Left kidney (tissue), 8 donors: ENCODE measurements around the gene DPY19L1. TPM values are rescaled to one million over a fixed set of nuclear protein-coding genes. Genes with fewer than 3 reads are reported as not detected.
"Not testable (repeated sequence)": the region's sequence is repeated elsewhere in the genome, so short reads cannot be mapped to it uniquely, and the experiment has no call there.

Experiments used
- DNase-seq: peaks from one replicate; pipeline ENCODE4 v3.0.0-alpha.2; 2013
- long read RNA-seq, 8 donors: transcript quantifications; one replicate each; lab custom pipeline, GENCODE V29; 2026
- polyA plus RNA-seq: library from polyadenylated mRNA; unstranded; fragments of 120-200 nt; gene quantifications from one replicate; pipeline ENCODE4 v1.2.1, GENCODE V29; 2013; ENCODE audit not compliant: insufficient read length

The DPY19L1 gene
- 37.3 TPM for polyA plus RNA-seq
- long read RNA-seq, donor 1, full-length matches to known transcripts: 6 of 6 reads
- long read RNA-seq, donor 1, partial matches to known transcripts: 0 of 6 reads
- long read RNA-seq, donor 1, other reads (novel, unspliced or antisense): 0 of 6 reads
- long read RNA-seq, donor 2, full-length matches to known transcripts: 2 of 2 reads
- long read RNA-seq, donor 2, partial matches to known transcripts: 0 of 2 reads
- long read RNA-seq, donor 2, other reads (novel, unspliced or antisense): 0 of 2 reads
- long read RNA-seq, donor 3, full-length matches to known transcripts: 1 of 1 reads
- long read RNA-seq, donor 3, partial matches to known transcripts: 0 of 1 reads
- long read RNA-seq, donor 3, other reads (novel, unspliced or antisense): 0 of 1 reads
- long read RNA-seq, donor 4: 0 reads
- long read RNA-seq, donor 5, full-length matches to known transcripts: 3 of 3 reads
- long read RNA-seq, donor 5, partial matches to known transcripts: 0 of 3 reads
- long read RNA-seq, donor 5, other reads (novel, unspliced or antisense): 0 of 3 reads
- long read RNA-seq, donor 6, full-length matches to known transcripts: 2 of 2 reads
- long read RNA-seq, donor 6, partial matches to known transcripts: 0 of 2 reads
- long read RNA-seq, donor 6, other reads (novel, unspliced or antisense): 0 of 2 reads
- long read RNA-seq, donor 7, full-length matches to known transcripts: 3 of 3 reads
- long read RNA-seq, donor 7, partial matches to known transcripts: 0 of 3 reads
- long read RNA-seq, donor 7, other reads (novel, unspliced or antisense): 0 of 3 reads
- long read RNA-seq, donor 8, full-length matches to known transcripts: 3 of 3 reads
- long read RNA-seq, donor 8, partial matches to known transcripts: 0 of 3 reads
- long read RNA-seq, donor 8, other reads (novel, unspliced or antisense): 0 of 3 reads

DNA sequence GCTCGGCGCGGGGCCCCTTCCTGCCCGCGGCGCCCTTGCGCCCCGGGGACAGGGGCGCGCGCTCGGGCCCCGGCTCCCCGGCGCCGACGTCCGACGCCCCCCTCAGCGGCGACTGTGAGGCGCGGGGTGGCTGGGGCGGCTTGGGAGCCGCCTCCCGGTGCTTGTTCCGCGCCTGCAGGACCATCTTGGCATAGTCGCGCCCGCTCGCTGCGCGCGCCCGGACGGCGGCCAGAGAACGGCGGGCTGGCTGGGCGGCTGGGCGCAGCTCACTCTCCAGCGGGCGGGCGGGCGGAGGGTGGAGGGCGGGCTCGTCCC is at the start of gene DPY19L1:
DPY19L1 (minus strand) TSS at position 275 of the 315 bp plus-strand sequence; CDS start at position 184, 91 bp downstream.
- no peak for DNase-seq

DNA sequence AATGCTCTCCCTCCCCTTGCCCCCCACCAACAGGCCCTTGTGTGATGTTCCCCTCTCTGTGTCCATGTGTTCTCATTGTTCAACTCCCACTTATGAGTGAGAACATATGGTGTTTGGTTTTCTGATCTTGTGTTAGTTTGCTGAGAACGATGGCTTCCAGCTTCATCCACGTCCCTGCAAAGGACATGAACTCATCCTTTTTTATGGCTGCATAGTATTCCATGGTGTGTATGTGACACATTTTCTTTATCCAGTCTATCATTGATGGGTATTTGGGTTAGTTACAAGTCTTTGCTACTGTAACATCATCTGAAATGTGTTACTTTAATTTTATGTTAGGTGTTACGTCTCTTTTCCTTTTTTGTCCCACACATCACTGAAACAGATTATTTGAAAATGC is 42.2 kb upstream of the DPY19L1 start:
- not testable (repeated sequence) for DNase-seq

DNA sequence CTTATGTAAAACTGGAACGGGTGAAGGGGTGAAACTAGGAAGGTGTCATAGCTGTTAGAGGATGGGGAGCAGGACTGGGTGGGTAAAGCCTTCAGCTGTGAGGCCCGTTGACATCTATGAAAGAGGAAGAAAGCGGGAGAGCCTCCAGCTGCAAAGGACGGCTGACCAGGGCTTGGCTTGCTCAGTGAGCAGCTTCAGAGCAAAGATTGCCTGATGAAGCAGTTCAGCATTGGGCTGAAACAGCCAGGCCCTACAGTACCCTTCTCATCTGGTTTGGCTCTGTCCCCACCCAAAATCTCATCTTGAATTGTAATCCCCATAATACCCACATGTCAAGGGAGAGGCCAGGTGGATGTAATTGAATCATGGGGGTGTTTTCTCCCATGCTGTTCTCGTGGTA is 36.7 kb upstream of the DPY19L1 start:
- DNase-seq: not testable (repeated sequence)

DNA sequence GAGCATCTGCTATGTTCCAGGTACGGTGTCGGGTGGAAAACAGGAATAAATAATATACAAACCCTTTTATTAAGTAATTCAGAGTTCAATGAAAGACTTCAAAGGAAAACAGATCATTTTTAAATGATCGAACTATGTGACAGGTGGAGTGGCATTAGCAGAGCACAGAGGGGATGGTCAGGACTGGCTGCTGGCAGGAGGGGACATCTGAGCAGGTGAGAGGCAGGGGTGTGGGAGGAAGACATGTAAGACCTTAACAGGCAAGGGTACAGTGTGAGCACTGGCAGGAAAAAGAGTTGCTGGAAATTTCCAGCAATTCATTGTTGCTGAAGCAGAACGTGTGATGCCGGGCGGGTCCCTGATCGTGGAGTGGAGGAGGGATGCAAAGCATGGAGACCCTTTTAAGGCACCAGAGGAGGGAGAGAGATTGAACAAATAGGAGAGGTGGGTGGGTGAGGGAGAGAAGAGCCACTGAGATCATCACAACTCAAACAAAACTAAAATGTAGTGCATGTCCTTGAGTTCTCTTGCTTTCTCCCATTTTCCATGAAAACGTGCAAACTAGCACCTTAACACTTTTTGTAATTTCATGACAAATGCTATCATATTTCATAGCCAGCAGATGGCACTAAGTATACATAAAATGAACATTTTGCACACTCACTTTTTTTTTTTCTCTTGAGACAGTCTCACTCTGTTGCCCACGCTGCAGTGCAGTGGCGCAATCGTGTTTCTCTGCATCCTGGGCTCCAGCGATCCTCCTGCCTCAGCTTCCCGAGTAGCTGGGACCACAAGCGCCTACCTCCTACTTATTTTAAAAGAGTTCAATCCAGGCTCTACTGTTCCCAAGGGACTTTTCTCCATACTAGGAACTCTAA is 35.9 kb upstream of the DPY19L1 start:
- not testable (repeated sequence) for DNase-seq

DNA sequence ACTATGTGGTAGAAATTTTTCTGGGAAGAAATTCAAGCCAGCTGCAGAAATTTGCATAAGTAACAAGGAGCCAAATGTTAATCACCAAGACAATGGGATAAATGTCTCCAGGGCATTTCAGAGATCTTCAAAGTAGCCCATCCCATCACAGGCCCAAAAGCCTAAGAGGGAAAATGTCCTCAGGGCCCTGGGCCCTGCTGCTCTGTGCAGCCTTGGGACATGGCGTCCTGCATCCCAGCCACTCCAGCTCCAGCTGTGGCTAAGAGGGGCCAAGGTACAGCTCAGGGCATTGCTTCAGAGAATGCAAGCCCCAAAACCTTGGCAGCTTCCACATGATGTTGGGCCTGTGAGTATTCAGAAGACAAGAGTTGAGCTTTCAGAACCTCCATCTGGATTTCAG is 31.8 kb upstream of the DPY19L1 start:
- DNase-seq: not testable (repeated sequence)

DNA sequence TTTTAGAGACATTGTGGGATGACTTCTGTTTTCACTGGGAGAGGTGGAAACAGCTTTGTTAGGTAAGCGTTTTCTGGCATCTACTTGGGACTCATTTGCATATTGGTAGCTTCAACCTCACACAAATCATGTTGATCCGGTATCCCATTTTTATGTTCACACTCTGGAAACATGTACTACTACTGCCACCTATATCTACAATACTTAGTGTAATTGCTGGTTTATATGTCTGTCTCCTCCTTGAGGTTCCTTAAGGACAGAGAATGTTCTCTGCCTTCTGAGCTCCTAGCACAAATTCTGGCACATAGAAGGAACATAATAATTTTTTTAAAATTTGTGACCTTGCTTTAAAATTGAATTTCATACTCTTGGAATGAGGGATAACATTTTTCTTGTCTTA is 28.1 kb upstream of the DPY19L1 start:
- DNase-seq: not testable (repeated sequence)

DNA sequence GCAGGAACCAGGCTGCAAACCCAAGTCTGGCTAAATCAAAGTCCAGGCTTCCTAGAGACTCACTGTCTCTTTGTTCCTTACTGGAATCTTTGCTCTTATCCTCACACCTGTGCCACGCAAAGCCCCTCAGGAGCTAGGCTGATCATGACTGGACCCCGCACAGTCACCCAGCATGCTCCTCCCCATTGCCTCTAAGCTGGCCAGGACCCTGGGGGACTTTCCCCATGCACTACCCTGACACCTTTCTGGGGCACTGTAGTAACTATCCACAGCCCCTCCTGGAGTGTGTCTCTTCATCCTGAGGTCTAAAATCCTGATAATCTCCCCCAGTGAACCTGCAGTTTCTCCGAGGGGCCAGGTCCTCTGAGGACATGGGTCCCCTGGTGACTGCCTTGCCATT is 21.3 kb upstream of the DPY19L1 start:
- DNase-seq: not testable (repeated sequence)

DNA sequence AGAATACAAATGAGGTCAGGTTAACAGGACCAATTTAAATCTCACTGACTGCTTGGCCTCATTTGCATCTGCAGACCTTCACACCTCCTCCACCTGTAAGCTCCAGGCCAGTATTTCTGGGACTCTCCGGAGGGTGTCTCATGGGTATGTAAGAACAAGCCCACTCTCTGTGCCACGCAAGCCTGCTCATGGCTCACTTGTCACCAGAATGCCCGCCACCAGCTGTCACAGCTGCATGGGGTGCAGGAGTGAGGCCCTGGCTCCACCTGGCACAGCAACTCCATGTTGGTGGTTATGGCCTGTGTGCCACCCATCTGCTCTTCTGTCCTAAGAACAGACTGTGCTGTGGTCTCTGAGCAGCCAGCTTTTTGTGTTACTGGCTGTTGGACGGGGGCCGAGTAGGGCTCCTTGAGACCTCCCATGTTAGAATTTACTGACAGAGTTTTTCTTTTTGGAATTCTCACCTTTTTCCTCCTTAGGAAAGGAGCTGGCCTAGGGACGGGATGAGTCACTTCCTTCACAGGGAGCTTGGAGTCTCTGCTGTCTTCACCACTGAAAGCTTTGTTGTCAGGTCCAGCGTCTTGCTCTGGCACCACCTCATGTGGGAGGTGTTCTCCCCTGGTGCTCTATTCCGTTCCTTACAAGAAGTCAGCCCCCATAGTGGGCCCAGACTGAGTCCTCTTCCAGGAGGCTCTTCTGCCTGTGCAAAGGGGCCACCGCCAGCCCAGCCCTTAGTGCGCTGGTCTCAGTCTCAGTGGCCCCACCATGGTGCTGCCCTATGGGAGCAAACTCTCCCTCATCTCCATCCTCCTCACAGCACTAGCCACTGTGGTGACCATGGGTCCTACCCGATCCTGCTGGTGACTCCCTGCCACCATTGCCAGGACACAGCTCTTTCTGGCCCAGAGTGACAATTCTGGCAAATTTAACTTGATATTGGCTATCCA is 20.5 kb upstream of the DPY19L1 start:
- DNase-seq: not testable (repeated sequence)

DNA sequence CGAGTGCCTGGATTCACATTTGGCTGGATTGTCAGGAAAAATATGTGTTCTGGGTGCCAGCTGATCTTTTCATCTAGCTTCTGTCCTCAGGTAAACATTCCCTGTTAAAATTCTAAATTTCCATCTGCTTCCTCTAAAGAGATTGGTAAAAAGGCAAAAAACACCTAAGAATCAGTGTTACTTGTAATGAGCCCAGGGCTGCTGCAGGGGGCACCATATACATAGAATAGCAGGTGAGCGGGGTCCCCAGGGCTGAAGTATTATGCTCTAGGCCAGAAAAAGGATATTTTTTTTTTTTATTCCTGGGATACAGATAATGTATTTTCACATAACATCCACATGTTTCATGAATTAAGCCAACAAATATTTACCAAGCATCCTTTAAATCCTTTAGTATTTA is 18.4 kb upstream of the DPY19L1 start:
- not testable (repeated sequence) for DNase-seq

DNA sequence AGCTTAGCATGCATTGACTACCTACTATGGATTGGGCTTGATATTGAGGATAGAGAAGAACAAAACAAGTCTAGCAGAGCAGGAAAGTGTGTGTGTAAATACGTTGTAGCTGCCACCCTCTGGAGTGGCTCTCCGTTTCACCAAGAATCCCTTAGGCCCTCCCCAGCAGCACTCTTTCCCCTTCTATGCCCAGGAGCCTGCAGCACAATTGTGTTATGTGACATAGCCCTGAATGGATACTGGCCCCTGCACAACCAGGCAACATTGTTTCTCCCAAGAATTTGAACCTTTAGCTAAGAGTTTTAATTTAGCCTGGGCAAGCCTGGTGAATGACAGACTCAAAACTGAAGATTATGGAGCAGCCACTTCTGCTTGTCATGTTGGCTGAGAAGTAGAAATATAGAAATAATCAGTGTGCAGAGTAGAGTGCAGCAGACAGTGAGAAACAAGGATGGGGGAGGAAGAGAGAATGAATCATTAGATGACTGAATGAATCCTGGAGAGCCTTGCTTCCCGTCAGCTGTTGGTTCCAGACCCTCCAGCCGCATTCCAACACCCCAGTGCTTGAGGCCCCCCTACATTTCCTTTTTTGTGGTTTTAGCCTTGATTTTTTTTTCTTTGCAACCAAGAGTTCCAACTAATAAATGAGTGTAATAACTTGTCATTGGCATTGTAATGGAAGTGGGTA is 16.3 kb upstream of the DPY19L1 start:
- not testable (repeated sequence) for DNase-seq

DNA sequence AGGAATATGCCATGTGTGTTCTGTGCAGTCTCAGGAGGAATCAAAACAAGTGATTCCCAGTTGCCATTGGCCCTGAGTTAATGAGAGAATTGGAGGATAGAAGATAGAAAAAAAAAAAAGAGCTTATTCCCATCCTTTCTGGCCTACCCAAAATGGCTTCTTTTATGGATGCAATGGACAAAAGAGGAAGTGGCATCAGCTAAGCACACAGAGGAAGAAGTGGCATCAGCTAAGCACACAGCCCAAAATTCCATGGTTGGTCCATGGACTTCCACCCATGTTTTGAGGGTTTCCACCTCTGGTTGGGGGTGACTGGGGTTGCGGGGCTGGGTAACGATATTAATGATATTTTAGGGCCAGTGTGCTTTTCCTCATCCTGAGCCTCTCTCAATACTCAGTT is 11.1 kb upstream of the DPY19L1 start:
- not testable (repeated sequence) for DNase-seq

DNA sequence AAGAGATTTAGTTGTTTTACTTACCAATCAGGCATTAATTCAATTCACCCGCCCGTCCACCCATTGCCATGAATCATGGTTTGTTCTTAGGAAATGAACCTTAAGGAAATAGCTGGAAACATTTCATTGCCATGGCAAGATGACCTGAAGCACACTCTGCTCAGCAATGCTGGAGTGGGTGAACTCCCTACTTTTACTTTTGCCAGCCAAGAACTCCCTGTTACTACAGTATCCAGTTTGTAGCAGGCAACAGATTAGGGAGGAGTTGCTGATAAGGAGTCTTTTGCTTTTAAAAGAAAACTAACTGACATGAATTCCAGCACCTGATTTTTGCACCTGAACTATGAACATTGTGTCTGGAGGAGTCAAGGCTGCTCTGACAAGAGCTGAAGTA is 10.6 kb upstream of the DPY19L1 start:
- DNase-seq: not testable (repeated sequence)

DNA sequence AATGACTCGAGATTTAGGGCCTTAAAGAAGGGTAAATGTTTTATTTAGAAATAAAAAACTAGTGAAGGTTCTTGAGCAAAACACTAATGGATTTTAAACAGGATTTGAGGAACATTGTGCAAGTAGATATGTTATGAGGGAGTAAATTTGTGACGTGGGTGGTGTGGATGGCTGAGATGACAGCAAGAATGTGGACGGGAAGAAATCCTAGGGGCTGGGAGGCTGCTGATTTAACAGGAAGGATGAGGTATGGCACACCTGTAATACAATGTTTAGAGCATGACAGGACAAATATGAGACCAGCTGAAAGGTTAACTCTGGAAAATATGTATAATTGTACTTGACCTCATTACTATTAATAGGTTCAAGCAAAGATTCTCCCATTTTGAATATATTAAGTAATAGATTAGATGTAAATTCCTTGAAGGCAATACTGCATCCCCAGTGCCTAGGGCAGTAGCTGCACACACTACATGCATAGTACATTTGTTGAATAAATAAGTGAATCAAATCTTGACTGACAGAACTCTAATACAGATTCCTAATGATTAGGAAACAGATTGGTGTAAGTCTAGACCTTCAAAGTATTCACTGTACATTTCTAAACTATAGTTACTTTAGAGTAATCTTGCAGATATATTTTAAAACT is 10.1 kb upstream of the DPY19L1 start:
- DNase-seq: not testable (repeated sequence)

DNA sequence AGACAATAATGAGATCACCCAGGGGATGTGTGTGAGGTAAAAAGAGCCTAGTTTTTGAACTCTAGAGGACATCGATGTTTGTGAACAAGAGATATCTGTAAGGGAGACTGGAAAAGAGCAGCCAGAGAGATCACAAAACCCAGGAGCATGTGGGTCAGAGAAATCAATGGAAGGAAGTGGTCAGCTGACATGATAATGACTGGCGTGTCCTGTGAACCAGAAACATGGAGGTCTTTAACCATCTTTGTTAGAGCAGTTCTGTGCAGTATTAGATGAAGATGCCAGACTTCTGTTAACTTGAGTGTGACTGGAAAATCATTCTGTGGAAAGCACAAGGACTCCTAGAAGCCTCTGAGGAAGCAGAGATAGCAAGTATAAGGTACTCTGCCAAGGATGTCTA is 6.0 kb upstream of the DPY19L1 start:
- not testable (repeated sequence) for DNase-seq

DNA sequence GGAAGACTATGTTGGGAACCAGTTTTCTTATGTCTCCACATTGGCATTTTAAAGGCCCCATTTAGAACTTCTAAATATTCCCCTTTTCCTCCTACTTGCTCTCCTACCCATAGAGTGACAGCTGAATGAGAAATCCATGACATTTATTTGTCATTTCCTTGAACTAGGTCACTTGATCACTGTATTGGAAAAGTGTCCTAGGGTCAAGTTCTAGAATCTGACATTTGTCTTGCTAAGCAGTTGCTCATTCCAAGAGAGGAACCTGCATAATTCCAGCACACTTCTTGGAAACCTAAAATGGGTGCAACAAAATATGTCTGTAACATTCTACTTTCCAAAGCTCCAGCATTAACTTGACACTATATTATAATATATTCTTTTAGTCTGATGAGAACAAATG is 3.6 kb upstream of the DPY19L1 start:
- no peak for DNase-seq

DNA sequence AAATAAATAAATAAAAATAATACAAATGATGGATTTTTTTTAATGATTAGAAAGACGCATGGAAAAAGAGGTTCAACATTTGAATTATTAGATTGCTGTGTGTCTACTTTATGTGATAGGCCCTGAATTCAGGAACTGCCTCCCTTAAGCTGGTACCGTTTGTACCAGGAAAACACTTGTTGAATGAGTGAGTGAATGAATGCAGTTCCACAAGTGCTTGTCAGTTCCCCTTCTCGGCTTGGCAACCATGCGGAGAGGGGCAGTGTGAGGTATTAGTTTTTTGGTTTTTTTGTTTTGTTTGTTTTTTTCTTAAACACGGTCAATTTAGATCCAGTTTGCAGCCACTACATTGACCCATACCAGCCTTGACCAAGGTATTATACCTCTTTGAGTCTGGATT is 2.1 kb upstream of the DPY19L1 start:
- no peak for DNase-seq

DNA sequence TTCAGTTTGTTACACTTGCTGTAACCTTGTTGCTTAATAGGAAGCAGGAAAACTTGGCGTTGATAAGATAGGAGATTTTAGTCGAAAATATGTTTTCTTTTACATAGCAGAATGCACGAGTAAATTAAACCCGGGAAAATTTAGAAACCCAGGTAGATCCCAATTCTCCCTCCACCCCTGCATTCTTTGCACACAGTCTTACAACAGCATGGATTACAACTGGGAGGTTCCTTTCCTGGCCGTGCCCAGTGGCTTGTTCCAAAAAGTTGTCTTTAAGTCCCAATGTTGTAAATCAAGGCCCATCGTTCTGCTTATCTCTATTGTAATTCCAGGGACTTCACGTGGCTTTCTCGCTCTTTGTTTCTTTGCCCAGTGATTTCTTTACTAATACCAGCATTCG is 1.1 kb upstream of the DPY19L1 start:
- DNase-seq: no peak

DNA sequence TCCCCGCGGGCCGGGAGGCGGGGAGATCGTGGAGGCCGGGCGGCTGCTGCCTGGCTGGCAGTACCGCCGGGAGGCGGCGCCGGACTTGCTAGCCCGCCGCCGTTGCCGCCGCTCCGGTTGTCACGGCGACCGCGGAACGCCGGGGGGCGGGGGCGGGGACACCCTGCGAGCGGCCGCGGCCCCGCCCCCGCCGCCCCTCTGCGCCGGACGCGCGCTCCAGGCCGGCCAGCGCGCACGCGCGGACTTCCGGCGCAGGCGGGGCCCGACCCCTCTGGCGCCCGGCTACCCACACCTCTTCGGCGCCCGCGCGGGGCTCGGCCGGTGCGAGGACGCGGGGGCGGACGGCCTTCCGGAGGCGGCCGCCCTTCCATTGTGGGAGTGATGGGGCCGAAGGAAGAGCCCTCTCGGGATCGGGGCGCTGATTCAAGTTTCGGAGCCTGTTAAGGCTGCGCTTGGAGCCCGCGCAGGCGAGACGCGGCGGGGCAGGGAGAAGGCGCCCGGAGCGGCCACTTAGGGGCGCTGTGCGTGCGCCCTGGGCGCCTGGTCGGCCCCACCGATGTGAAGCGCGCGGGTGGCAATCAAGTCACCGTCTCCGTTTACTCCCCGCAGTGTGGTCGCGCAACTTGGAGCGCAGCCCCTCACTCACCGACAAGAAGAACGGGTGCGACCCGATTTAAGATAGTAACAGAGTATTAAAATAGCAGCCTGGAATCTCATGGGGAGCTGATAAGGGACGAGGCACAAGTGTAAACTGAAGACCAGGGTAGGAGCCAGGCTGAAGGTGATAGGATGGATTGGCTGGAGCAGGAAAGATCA is 449 bp upstream of the DPY19L1 start:
- peak; percentile 91 for DNase-seq
